22Rv1 (cell line): Measurements from ENCODE around the gene EPS8L2.

Source experiments
- ZFX ChIP-seq: fragments of 450-650 bp; IDR thresholded peaks from 2 replicates; pipeline ENCODE4 v1.6.1; 2017; ENCODE audit warnings: antibody characterized with exemption, borderline replicate concordance
- TF ChIP-seq, protein P1 (sequence below): fragments of 450-650 bp; IDR thresholded peaks from 2 replicates; pipeline ENCODE4 v1.5.1; 2017; ENCODE audit warnings: mild to moderate bottlenecking

DNA sequence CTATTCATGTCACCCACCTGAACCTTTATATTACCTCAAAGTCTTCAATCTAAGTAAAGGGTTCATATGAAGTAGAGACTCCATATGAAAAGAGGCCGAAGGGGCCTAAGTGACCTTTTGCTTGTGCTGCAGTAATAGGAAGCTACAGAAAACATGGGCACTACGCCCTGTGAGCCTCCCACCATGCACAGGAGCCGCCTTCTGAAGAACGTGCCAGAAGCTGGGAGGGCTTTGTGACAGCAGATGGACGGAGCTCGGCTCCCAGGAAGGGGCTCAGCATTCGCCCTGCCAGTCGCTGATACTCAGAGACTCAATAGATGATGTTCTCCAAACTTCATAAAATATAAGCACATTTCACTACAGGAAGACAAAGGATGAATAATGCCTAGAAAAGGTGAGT is 32.2 kb upstream of the EPS8L2 start:
- TF ChIP-seq, protein P1, sequence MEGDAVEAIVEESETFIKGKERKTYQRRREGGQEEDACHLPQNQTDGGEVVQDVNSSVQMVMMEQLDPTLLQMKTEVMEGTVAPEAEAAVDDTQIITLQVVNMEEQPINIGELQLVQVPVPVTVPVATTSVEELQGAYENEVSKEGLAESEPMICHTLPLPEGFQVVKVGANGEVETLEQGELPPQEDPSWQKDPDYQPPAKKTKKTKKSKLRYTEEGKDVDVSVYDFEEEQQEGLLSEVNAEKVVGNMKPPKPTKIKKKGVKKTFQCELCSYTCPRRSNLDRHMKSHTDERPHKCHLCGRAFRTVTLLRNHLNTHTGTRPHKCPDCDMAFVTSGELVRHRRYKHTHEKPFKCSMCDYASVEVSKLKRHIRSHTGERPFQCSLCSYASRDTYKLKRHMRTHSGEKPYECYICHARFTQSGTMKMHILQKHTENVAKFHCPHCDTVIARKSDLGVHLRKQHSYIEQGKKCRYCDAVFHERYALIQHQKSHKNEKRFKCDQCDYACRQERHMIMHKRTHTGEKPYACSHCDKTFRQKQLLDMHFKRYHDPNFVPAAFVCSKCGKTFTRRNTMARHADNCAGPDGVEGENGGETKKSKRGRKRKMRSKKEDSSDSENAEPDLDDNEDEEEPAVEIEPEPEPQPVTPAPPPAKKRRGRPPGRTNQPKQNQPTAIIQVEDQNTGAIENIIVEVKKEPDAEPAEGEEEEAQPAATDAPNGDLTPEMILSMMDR: no peak
- no peak for TF ChIP-seq ZFX
